ENCODE results near the gene TXNRD2. TPM values are rescaled to one million over a fixed set of nuclear protein-coding genes. Genes with fewer than 3 reads are reported as not detected.

TXNRD2 gene
- total RNA-seq, 2 donors from 2014 or later: 7.3 to 13.6 TPM

DNA sequence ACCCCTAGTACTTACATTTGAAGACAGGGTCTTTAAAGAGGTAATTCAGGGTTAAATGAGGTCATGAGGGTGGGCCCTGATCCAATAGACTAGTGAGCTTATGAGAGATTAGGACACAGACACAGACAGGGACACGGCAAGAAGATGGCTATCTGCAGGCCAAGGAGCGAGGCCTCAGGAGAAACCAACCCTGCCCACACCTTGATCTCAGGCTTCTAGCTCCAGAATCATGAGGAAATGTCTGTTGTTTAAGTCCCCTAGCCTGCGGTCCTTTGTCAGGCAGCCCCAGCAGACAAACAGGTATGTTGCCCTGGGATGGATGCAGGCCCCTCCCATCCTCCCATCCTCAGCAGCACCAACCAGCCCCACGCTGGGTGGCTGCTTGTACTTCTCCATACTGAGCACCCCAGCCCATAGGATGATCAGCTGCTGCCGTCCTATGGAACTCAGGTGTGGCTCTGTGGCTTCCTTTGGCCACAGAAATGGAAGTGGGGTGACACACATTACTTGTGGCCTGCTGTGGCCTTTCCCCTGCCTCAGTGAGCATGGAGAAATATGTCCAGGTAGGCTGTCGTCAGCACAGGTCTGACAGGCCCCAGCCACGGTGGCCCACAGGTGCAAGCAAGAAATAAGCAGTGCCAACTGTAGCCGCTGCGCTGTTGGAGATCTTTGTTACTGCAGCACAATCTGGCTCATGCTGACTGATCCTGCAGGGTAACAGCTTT lies 94.8 kb downstream of the TXNRD2 start:
- DNase-seq: no peak
- Histone ChIP-seq H3K27me3 (ENCODE audit: control insufficient read depth, insufficient read depth, low read length, poor library complexity, severe bottlenecking) (no peaks in the 10 kb centered on the region), H3K4me3 (ENCODE audit: low read length) (no peak overlapping the region), H3K9me3 (ENCODE audit: control insufficient read depth, low read length) (peaks cover 10% of the 10 kb centered on the region), H3K27ac (ENCODE audit: low read depth, low read length) (no peak overlapping the region), H3K36me3 (ENCODE audit: control insufficient read depth, insufficient read depth, low read length) (peaks cover 23% of the 10 kb centered on the region), H3K4me1 (ENCODE audit: control insufficient read depth, insufficient read depth, low read length) (peaks cover 12% of the 10 kb centered on the region), H3K9ac (ENCODE audit: extremely low read depth, low read length, poor library complexity, severe bottlenecking) (no peak overlapping the region)
- 94 to 97% methylated on average over 8 to 9 of the region's 9 CpGs for WGBS, 2 experiments (ENCODE audit: insufficient coverage in 1 of 2, insufficient read length in 1 of 2)
- Mint-ChIP-seq H3K36me3 (ENCODE audit: low read depth) (peaks cover 20% of the 10 kb centered on the region), H3K27me3 (ENCODE audit: insufficient read depth) (no peaks in the 10 kb centered on the region), H3K4me1 (peaks cover 19% of the 10 kb centered on the region), H3K4me3 (no peak overlapping the region), H3K27ac (no peak overlapping the region), H3K9me3 (peaks cover 3% of the 10 kb centered on the region)
- TF ChIP-seq, protein P1, sequence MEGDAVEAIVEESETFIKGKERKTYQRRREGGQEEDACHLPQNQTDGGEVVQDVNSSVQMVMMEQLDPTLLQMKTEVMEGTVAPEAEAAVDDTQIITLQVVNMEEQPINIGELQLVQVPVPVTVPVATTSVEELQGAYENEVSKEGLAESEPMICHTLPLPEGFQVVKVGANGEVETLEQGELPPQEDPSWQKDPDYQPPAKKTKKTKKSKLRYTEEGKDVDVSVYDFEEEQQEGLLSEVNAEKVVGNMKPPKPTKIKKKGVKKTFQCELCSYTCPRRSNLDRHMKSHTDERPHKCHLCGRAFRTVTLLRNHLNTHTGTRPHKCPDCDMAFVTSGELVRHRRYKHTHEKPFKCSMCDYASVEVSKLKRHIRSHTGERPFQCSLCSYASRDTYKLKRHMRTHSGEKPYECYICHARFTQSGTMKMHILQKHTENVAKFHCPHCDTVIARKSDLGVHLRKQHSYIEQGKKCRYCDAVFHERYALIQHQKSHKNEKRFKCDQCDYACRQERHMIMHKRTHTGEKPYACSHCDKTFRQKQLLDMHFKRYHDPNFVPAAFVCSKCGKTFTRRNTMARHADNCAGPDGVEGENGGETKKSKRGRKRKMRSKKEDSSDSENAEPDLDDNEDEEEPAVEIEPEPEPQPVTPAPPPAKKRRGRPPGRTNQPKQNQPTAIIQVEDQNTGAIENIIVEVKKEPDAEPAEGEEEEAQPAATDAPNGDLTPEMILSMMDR (conservative IDR thresholded peaks at IDR 0.05): no peak

- Mint-ChIP-seq H3K9me3 (peaks cover 3% of the 10 kb centered on the region), H3K36me3 (ENCODE audit: low read depth) (peaks cover 15% of the 10 kb centered on the region), H3K4me1 (peaks cover 13% of the 10 kb centered on the region), H3K27ac (no peak overlapping the region), H3K4me3 (no peak overlapping the region), H3K27me3 (ENCODE audit: insufficient read depth) (no peaks in the 10 kb centered on the region)
- H3K9ac ChIP-seq (ENCODE audit: extremely low read depth, low read length, poor library complexity, severe bottlenecking): no peak overlapping the region
- no peaks in the 10 kb centered on the region for H3K27me3 ChIP-seq (ENCODE audit: control insufficient read depth, insufficient read depth, low read length, poor library complexity, severe bottlenecking)
- DNase-seq: peak; percentile 55
- no peak overlapping the region for H3K27ac ChIP-seq (ENCODE audit: low read depth, low read length)
- H3K9me3 ChIP-seq (ENCODE audit: control insufficient read depth, low read length): peaks cover 10% of the 10 kb centered on the region
- TF ChIP-seq, protein P1 (conservative IDR thresholded peaks at IDR 0.05): no peak
- peaks cover 12% of the 10 kb centered on the region for H3K4me1 ChIP-seq (ENCODE audit: control insufficient read depth, insufficient read depth, low read length)
- H3K4me3 ChIP-seq (ENCODE audit: low read length): no peak overlapping the region
- 88 to 94% methylated on average over 3 to 8 of the region's 8 CpGs for WGBS, 2 experiments (ENCODE audit: insufficient coverage in 1 of 2, insufficient read length in 1 of 2)
- peaks cover 16% of the 10 kb centered on the region for H3K36me3 ChIP-seq (ENCODE audit: control insufficient read depth, insufficient read depth, low read length)
Measured at GRCh38 chr22:19845054-19845722, 96.4 kb downstream of the TXNRD2 start.

DNA sequence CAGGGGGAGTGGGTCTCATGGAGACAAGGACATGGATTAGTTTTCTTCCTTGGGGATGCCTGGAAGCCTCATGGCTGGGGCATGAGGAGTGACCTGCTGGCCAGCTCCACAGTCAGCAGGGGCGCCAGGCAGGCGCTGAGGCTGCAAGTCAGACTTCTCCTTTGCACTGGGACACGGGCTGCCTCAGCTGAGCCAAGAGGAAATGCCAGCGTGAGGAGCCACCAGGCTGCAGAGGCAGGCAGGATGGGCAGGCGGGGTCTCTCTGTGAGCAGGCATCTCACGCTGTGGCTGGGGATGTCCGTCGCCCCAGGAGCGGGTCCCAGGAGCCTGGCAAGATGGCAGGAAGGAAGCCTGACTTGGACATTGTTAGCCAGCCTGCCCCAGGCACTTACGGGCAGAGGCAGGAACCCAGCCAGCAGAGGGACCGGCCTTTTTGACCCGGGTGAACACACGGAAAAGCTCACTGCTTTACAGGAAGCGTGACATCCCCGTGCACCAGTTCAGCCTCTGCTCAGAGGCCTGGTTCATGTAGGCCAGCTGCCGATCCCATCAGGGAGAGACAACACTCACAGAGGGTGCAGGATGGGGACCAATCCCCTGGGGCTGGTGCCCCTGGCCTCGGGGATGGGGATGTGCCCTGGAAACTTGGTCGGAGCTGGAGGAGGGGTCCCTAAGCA lies 97.1 kb downstream of the TXNRD2 start:
- Mint-ChIP-seq H3K4me3 (no peak overlapping the region), H3K4me1 (peaks cover 6% of the 10 kb centered on the region), H3K27me3 (ENCODE audit: insufficient read depth) (no peaks in the 10 kb centered on the region), H3K36me3 (ENCODE audit: low read depth) (peaks cover 9% of the 10 kb centered on the region), H3K9me3 (peaks cover 3% of the 10 kb centered on the region), H3K27ac (no peak overlapping the region)
- Histone ChIP-seq H3K27ac (ENCODE audit: low read depth, low read length) (peak overlapping the region; percentile 24), H3K4me1 (ENCODE audit: control insufficient read depth, insufficient read depth, low read length) (peaks cover 7% of the 10 kb centered on the region), H3K4me3 (ENCODE audit: low read length) (no peak overlapping the region), H3K9ac (ENCODE audit: extremely low read depth, low read length, poor library complexity, severe bottlenecking) (no peak overlapping the region), H3K9me3 (ENCODE audit: control insufficient read depth, low read length) (peaks cover 10% of the 10 kb centered on the region), H3K27me3 (ENCODE audit: control insufficient read depth, insufficient read depth, low read length, poor library complexity, severe bottlenecking) (no peaks in the 10 kb centered on the region), H3K36me3 (ENCODE audit: control insufficient read depth, insufficient read depth, low read length) (peaks cover 12% of the 10 kb centered on the region)
- TF ChIP-seq, protein P1 (conservative IDR thresholded peaks at IDR 0.05): no peak
- DNase-seq: peak; percentile 58
- WGBS, 2 experiments (ENCODE audit: insufficient coverage in 1 of 2, insufficient read length in 1 of 2): 93 to 95% methylated on average over 10 to 18 of the region's 18 CpGs
